HuH-7.5 (cell line): Measurements from ENCODE around the gene GPR26.
"Not testable (repeated sequence)": the region's sequence is repeated elsewhere in the genome, so short reads cannot be mapped to it uniquely, and the experiment has no call there.

Source experiments
- DNase-seq: peaks from one replicate; pipeline ENCODE4 v3.0.0; 2011; ENCODE audit warnings: low spot score

Gene GPR26

DNA sequence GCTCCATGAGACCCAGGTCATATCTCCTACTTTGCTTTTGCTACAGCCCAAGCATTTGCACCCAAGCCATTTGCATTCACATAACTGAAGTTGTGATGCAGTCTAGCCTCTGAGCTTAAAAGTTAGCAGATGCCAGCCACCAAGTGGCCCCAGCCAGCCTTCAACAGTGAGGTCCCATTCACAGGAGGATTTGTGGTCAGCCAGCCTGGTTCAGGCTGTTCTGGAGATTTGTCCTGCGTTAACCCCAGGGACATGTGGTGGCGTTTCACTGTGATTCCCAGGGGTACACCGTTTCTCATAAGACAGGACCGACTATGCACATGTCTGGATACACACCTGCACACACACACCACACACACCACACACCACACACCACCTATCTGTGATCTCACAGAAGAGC lies 51.2 kb downstream of the GPR26 start:
- no peak for DNase-seq

DNA sequence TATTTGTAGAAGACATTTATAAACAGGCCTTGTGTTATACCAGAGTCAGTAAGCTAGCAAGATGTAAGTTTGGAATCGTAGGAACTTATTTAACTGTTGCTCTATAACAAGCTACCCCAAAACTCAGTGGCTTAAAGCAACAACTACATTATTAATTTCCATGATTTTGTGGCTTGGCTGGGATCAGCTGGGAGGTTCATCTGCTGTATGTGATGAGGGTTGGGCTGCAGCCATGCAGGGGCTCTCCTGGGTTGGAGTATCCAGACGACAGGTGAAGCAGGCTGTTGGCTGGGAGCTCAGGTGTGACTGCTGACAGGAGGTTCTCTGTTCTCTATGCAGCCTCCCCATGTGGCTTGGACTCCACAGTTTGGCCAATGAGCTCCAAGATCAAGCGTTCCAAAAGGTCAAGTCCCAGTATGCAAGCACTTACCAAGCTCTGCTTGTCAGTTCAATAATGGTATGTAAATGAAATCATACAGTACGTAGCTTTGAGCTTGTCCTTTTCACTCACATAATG lies 52.4 kb downstream of the GPR26 start:
- DNase-seq, result no peak

DNA sequence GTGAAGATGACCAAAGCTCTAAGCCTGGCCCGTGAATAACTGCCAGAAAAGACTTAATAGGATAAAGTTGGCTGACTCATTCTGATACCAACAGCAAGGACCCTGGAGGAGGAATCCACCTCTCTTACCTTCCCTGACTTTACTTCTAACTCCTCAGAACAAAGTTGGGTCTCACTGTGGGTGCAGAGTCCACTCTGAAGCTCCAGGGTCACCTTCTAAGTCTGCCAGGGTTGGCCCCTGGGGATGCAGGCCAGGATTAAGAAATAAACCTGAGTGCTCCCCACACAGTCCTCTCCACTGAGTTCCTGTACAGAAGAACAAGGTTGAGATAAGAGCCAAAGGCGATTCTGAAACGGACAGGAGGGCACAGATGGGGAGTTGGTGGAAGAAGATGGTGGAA lies 54.4 kb downstream of the GPR26 start:
- no peak for DNase-seq

DNA sequence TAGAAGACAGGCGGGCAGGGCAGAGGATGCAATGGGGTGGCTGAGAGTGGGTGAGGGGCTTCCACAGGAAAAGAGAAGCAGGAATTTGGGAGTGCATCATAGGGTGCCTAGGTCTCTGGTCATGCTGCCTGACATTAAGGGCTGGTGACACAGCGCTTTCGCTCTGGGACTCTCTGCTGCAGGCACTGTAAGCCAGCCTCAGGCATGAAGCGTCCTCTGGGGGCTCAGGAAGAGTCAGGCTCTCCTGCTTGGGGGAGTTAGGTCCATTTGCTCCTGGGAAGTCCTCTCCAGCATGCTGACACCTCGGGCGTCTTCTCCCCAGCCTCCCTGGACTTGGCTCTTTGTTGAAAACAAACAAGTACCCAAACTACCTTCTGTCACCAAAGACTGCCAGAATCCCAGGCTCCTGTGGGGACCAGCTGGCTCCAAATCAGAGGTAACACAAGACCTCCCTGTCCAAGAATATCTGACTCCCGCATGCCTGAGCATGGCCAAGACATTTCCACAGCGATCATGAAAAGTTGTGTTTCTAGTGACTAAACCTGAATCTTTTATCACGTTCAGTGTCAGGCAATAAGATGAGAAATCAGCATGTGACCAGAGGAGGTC lies 55.4 kb downstream of the GPR26 start:
- no peak for DNase-seq

DNA sequence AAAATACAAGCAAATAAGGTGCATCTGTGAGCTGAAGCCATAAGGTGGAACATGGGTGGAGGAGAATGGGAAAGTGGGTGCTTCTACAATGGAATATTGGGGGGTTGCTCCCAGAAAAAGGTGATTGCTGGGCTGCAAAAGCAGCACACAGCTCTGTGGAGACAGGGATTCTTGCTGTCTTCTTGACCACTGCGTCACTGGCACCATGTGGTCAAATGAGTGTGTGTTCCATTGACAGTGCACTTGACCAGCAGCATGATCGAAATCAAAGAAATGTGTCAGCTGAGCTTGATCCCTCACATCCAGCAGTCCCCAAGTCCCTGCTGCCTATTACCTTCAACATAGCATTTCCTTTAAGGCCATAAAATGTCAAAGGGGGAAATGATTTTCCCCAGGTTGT lies 56.2 kb downstream of the GPR26 start:
- DNase-seq, result no peak

DNA sequence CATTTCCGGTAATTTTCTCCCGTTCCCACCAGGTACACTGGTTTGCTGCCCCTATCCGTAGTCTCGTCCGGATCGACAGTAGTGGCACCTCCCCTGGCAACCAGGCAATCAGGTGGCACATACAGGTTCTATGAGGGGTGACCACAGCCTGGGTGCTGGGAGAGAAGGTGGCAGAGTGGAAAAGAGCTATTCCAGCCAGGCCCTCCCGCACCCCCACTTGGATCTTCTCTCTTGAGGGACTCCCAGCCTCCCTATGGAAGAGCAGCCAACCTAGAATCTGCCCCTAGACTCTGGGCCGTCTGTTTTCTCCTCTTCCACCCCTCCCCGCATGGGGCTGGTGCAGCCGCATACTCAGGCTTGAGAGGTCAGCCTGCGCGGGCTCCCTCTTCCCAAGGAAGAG lies 58.6 kb downstream of the GPR26 start:
- DNase-seq, result no peak

DNA sequence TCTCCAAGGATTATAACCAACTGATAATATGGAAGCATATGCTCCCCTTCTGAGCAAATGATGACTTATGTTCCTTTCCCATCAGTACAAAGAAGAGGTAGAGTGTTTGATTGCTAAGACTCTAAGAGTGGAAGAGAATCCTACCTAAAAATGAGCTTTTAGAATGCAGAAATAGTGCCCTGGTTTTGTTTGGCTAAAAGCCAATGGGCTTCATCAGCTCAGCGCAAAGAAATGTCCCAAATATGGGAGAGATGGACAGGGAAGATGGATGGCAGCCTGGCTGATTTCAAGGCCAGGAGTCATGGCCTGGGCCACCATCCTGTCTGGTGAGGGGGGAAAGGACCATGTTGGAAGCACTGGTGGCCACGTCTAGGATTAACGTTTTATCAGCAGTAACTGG lies 60.2 kb downstream of the GPR26 start:
- no peak for DNase-seq

DNA sequence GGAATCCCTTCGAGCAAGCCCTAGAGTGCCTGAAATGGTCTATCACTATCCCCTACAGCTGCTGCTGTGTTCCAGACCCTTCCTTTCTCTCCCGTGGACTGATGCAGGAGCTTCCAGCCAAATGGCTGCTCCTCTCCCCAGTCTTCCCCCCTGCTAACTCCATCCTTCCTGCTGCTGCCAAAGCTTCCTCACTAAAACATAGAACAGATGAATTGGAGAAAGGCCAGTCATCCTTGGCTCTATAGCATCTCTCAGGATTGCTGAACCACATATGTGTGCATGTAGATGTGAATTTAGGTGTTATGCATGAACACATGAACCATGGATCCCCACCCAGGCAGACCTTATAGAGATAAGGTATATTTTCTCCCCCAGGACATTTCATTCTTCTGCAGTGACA lies 60.7 kb downstream of the GPR26 start:
- DNase-seq, result no peak

DNA sequence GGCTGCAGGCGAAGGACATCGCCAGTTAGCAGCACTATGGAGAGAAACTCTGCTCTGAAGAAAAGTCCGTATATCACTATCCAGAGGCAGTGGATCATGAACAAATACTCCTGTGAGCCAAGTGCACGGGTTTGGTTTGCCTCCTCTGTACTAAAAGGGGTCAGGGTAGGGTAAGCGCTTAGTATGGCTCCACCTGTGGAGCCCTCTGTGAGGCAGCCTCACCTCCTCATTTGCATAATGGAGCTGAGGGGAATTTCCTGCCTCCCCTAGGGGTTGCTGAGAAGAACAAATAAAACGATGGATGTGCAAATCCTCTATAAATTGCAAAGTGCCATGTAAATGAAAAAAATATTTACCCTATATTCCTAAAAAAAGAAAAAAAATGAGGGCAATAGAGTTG lies 63.4 kb downstream of the GPR26 start:
- DNase-seq, result no peak

DNA sequence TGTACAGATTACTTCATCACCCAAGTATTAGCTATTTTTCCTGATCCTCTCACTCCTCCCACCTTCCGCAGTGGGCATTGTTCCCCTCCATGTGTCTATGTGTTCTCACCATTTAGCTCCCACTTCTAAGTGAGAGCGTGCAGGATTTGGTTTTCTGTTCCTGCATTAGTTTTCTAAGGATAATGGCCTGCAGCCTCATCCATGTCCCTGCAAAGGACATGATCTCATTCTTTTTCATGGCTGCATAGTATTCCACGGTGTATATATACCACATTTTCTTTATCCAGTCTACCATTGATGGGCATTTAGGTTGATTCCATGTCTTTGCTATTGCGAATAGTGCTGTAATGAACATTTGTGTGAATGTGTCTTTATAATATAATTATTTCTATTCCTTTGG lies 70.8 kb downstream of the GPR26 start:
- not testable (repeated sequence) for DNase-seq

DNA sequence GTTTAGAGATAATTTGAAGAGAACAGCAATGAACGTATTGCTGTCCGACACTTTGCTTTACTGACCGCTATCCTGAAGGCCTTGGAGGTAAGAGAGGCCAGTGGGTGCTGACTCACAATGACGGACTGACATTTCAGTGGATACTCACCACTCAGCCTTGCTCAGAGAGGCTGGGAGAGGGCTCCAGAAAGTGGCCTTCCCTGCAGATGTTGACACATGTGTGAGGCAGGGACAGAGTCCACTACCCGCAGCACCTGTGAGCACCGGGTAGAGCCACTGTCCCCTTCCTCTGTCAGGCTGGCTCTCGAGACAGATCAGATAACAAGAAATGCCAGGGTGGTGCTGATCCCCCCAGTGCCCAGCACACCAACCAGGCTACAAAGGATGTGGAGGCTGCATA lies 75.0 kb downstream of the GPR26 start:
- no peak for DNase-seq

DNA sequence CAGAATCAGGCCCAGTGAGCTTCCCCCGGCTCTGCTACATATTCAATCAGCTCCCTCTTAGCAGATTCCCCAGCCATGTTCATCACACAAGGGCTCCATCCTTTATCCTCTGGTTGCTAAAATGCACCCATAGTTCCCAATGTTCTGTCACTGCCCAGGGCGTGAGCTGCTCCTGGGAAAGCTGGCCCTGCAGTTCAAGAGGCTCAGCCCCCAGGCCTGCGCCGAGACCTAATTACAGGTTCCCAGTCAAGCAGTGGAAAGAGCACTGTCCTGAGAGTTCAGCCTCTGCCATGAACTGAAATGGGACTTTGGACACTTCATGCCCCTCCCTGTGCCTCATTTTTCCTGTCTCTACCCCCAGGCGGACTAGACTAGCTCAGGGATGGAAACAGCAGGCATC lies 75.6 kb downstream of the GPR26 start:
- no peak for DNase-seq

DNA sequence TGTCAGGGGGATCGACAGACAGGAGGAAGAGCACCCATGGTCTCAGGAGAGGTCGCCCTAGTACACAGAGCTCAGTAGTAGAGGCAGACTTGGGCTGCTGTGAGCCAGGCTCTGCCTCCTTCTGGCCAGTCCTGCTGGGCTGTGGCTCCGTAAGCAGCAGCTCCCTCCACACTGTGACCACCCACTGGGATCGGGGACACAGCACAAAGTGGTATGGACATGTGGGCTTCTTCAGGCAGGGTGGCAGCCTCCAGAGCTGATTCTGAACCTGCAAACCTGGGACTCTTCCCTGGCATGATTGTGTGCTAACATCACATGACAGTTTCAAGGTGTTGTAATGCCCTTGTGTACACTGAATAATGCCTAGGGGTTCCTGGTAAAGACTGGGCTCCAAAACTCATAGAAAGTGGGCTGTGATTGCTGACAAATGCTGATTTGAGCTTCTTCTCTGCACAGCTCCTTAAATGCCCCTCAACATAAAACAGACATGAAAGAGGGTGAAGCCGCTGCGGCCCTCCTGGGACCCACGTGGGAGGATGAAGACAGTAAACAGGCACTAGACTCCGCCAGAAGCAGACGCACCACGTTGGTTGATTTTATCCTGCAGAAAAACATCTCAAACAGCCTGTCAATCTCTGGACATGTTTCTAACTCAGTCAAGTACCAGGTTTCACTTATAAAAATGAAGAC lies 76.7 kb downstream of the GPR26 start:
- DNase-seq, result no peak

DNA sequence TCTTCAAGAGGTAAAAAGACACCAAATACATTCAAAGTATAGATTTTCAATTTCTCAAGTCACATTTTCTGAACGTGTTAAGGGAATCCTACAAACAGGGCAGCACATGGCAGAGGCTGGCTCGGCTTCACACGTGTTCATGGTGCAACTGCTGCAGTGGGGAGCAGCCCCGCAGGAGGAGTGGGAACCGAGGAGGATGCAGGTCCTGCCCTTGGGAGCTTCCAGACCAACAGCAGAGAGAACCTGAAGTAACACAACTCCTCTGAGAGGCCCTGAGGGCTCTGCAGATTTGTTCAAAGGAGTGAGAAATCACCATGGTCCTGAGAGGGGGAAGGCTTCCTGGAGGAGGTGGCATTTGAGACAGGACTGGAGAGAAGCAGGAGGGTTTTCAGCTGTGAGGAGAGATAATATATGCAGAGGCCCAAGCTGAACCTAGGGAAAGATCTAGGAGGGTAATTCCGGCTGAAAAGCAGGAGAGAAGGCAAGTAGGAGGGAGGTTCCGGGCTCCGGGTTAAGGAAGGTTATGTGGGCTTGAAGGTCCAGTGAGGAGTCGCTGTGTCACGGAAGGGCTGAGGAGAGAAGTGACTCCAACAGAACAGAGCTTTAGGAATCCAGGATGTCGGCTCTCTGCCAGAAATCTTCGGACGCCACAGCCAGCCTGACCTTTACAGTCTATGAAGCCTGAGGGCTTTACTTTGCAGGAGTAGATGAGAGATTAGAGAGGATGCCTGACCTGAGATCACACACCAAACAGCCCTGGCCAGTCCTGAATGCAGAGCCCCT lies 77.5 kb downstream of the GPR26 start:
- no peak for DNase-seq

DNA sequence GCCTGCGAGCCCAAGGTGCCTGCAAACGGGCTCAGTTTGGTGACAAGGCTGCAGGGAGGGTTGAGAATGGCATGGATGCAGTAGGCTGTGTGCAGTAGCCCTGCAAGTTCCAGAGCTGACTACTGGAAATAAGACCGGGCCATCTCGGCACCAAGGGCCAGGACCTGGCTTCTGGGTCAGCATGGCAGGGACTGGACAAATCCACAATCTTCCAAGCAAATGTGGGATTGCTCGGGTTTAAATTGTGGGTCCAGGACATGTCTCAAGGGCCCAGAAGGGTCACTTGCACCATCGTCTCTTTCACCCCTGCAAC lies 78.0 kb downstream of the GPR26 start:
- DNase-seq, result no peak
